Activated CD4-positive, CD25-positive, alpha-beta regulatory T cell (primary cell): ENCODE data around the gene KCNA5.

Experiments
- DNase-seq, 4 experiments: peaks; one replicate each; lab custom pipeline; 2025; lab: John Stamatoyannopoulos, UW

The KCNA5 gene

GRCh38 chr12:5027046-5027821, 16.4 kb upstream of the KCNA5 start:
- DNase-seq: no peak

- DNase-seq: no peak
Measured at GRCh38 chr12:5030066-5030465, 13.6 kb upstream of the KCNA5 start.

GRCh38 chr12:5031242-5031641, 12.4 kb upstream of the KCNA5 start:
- DNase-seq: no peak

GRCh38 chr12:5031958-5032357, 11.7 kb upstream of the KCNA5 start:
- DNase-seq: no peak

- DNase-seq: no peak
Measured at GRCh38 chr12:5032821-5033220, 10.9 kb upstream of the KCNA5 start.

GRCh38 chr12:5033883-5034282, 9.8 kb upstream of the KCNA5 start:
- no peak for DNase-seq

GRCh38 chr12:5034603-5035002, 9.1 kb upstream of the KCNA5 start:
- DNase-seq: no peak

- DNase-seq: no peak
Measured at GRCh38 chr12:5035618-5036017, 8.1 kb upstream of the KCNA5 start.

GRCh38 chr12:5036031-5036430, 7.6 kb upstream of the KCNA5 start:
- DNase-seq: no peak

- no peak for DNase-seq
Measured at GRCh38 chr12:5037795-5038357, 5.8 kb upstream of the KCNA5 start.

GRCh38 chr12:5038781-5039311, 4.8 kb upstream of the KCNA5 start:
- no peak for DNase-seq

GRCh38 chr12:5039815-5040214, 3.9 kb upstream of the KCNA5 start:
- no peak for DNase-seq

- no peak for DNase-seq
Measured at GRCh38 chr12:5040368-5040767, 3.3 kb upstream of the KCNA5 start.

- no peak for DNase-seq
Measured at GRCh38 chr12:5044420-5045295, 979 bp downstream of the KCNA5 start.

- no peak for DNase-seq
Measured at GRCh38 chr12:5047094-5047493, 3.4 kb downstream of the KCNA5 start.

- DNase-seq: no peak
Measured at GRCh38 chr12:5047729-5048128, 4.0 kb downstream of the KCNA5 start.

- no peak for DNase-seq
Measured at GRCh38 chr12:5050542-5050941, 6.9 kb downstream of the KCNA5 start.

GRCh38 chr12:5051334-5051733, 7.7 kb downstream of the KCNA5 start:
- no peak for DNase-seq

GRCh38 chr12:5051913-5052312, 8.2 kb downstream of the KCNA5 start:
- no peak for DNase-seq

GRCh38 chr12:5052348-5052747, 8.7 kb downstream of the KCNA5 start:
- DNase-seq: no peak

GRCh38 chr12:5059358-5059757, 15.7 kb downstream of the KCNA5 start:
- DNase-seq: no peak

- no peak for DNase-seq
Measured at GRCh38 chr12:5060958-5061357, 17.3 kb downstream of the KCNA5 start.

GRCh38 chr12:5063149-5063548, 19.5 kb downstream of the KCNA5 start:
- no peak for DNase-seq
